Endothelial cell of umbilical vein (primary cell): Measurements from ENCODE around the gene GLOD4. TPM values are rescaled to one million over a fixed set of nuclear protein-coding genes. Genes with fewer than 3 reads are reported as not detected.

Source experiments
- BruUV-seq: library from RNA; stranded (reverse); fragments of 400-500 nt; replicated peaks from 2 replicates; lab custom pipeline; 2021; lab: Mats Ljungman, UMichigan
- CTCF ChIA-PET: fragments of 300-600, 350-600 bp; sonication (Branson Sonifier 250); formaldehyde crosslinking; loops from one replicate; lab custom pipeline; 2021; ENCODE audit warnings: antibody characterized with exemption, inconsistent platforms; lab: Charles Lee
- POLR2A ChIA-PET: fragments of 300-600, 350-600 bp; sonication (Branson Sonifier 250); formaldehyde crosslinking; loops from one replicate; lab custom pipeline; 2021; ENCODE audit warnings: antibody characterized with exemption, inconsistent platforms; lab: Charles Lee
- DNase-seq: peaks from one replicate; pipeline ENCODE4 v3.0.0-alpha.2; 2011; ENCODE audit warnings: low read depth, low spot score
- FAIRE-seq: peaks from 2 replicates; lab custom pipeline; 2011; peaks lifted over from hg19 to GRCh38; lab: Jason Lieb, UNC
- H2AFZ ChIP-seq: 2 replicates; pipeline ENCODE4 v1.6.0; 2012; ENCODE audit warnings: low read depth, low read length, control low read depth, inconsistent platforms
- H3K27ac ChIP-seq: 2 replicates; pipeline ENCODE4 v1.5.1; 2011; ENCODE audit warnings: low read depth, mild to moderate bottlenecking, control low read depth, low read length, moderate library complexity; ENCODE audit not compliant: insufficient read depth
- H3K27me3 ChIP-seq, 2 experiments: 2 replicates each; pipeline versions ENCODE4 v1.6.0 to v1.6.1; 2011; ENCODE audit warnings: low read length in 2 of 2, mixed read lengths in 1 of 2; ENCODE audit not compliant: control insufficient read depth in 2 of 2, insufficient read depth in 2 of 2
- H3K36me3 ChIP-seq, 2 experiments: 2 replicates in 1 of 2; 3 replicates in 1 of 2; pipeline ENCODE4 v1.5.1; 2011; ENCODE audit warnings: low read length in 2 of 2, mild to moderate bottlenecking in 1 of 2, moderate library complexity in 1 of 2; ENCODE audit not compliant: control insufficient read depth in 2 of 2, insufficient read depth in 2 of 2; ENCODE audit errors: extremely low read depth in 1 of 2
- H3K4me1 ChIP-seq: 3 replicates; pipeline ENCODE4 v1.5.1; 2011; ENCODE audit warnings: mild to moderate bottlenecking, low read length; ENCODE audit not compliant: control insufficient read depth, insufficient read depth; ENCODE audit errors: extremely low read depth
- H3K4me2 ChIP-seq: 2 replicates; pipeline ENCODE4 v1.6.1; 2011; ENCODE audit warnings: low read length, control low read depth, mixed read lengths; ENCODE audit not compliant: insufficient read depth
- H3K4me3 ChIP-seq, 3 experiments: fragments of 200-600 bp in 1 of 3; sonication (generic), shearing (Covaris generic) in 1 of 3; replicated peaks in 1 of 3; 2 replicates each; pipeline ENCODE4 v1.5.1; 2011 to 2016; ENCODE audit warnings: control low read depth in 3 of 3, low read length in 3 of 3, mild to moderate bottlenecking in 2 of 3, inconsistent platforms in 1 of 3, low read depth in 1 of 3, moderate library complexity in 1 of 3; ENCODE audit not compliant: insufficient read depth in 1 of 3
- H3K79me2 ChIP-seq: 2 replicates; pipeline ENCODE4 v1.6.0; 2012; ENCODE audit warnings: low read length, inconsistent platforms; ENCODE audit not compliant: control insufficient read depth, insufficient read depth
- H3K9ac ChIP-seq: replicated peaks from 2 replicates; pipeline ENCODE3; 2011; ENCODE audit warnings: low read length, control low read depth; ENCODE audit not compliant: insufficient read depth; ENCODE audit errors: extremely low read depth
- H3K9me1 ChIP-seq: replicated peaks from 3 replicates; pipeline ENCODE4 v1.6.0; 2011; ENCODE audit warnings: mild to moderate bottlenecking, low read length; ENCODE audit not compliant: control insufficient read depth, insufficient read depth; ENCODE audit errors: extremely low read depth
- H3K9me3 ChIP-seq: replicated peaks from 2 replicates; pipeline ENCODE4 v1.5.1; 2012; ENCODE audit warnings: low read length, inconsistent platforms; ENCODE audit not compliant: control insufficient read depth, insufficient read depth
- H4K20me1 ChIP-seq: replicated peaks from 2 replicates; pipeline ENCODE3; 2011; ENCODE audit warnings: mild to moderate bottlenecking, low read length; ENCODE audit not compliant: control insufficient read depth, insufficient read depth; ENCODE audit errors: extremely low read depth
- EZH2 ChIP-seq: IDR thresholded peaks from 2 replicates; pipeline ENCODE4 v1.6.1; 2012; ENCODE audit warnings: borderline replicate concordance, low read depth, mild to moderate bottlenecking, moderate library complexity, low read length, inconsistent platforms; ENCODE audit not compliant: severe bottlenecking
- GATA2 ChIP-seq: IDR thresholded peaks from 2 replicates; pipeline ENCODE4 v1.7.0; 2011; ENCODE audit warnings: low read depth, mild to moderate bottlenecking, moderate library complexity, mixed read lengths, low read length; ENCODE audit not compliant: insufficient read length, insufficient read depth
- JUN ChIP-seq: IDR thresholded peaks from 2 replicates; pipeline ENCODE4 v1.6.1; 2011; ENCODE audit warnings: borderline replicate concordance, low read depth; ENCODE audit not compliant: insufficient read length, insufficient read depth
- MAX ChIP-seq: IDR thresholded peaks from 2 replicates; pipeline ENCODE4 v1.6.1; 2011; ENCODE audit not compliant: insufficient read depth, insufficient read length
- MYC ChIP-seq: IDR thresholded peaks from one replicate; pipeline ENCODE4 v1.6.1; 2011; ENCODE audit warnings: mild to moderate bottlenecking, low read depth, low read length
- POLR2A ChIP-seq: IDR thresholded peaks from 2 replicates; pipeline ENCODE4 v1.6.1; 2012; ENCODE audit warnings: low read depth, mild to moderate bottlenecking, control low read depth, low read length
- POLR2AphosphoS5 ChIP-seq: IDR thresholded peaks from 2 replicates; pipeline ENCODE4 v1.6.1; 2012; ENCODE audit warnings: low read depth, mild to moderate bottlenecking, control low read depth, low read length, moderate library complexity; ENCODE audit not compliant: insufficient read depth
- dilution Hi-C: fragments of 300-500 bp; cut with MboI; formaldehyde crosslinking; loops from one replicate; pipeline ENCODE4 v1.15.0; 2019; ENCODE audit warnings: low sequenced_read_pairs; ENCODE audit not compliant: extremely low pct_ligation_motif_present
- intact Hi-C: fragments of 100-400 bp; cut with micrococcal nuclease; formaldehyde crosslinking; loops from one replicate; pipeline ENCODE4 v1.10.0; 2022
- polyA plus RNA-seq, 4 experiments: library from polyadenylated mRNA; depleted of rRNA in 3 of 4; stranded (reverse) in 3 of 4; unstranded in 1 of 4; fragments of >200 nt; gene quantifications; 2 replicates each; pipeline versions ENCODE4 v1.2.1 to v1.2.3, GENCODE V29; 2011 to 2012; ENCODE audit warnings: missing spikeins in 1 of 4
- total RNA-seq: library from RNA; stranded (reverse); gene quantifications from 2 replicates; pipeline ENCODE4 v1.2.3, GENCODE V29; 2021
- TF ChIP-seq, protein P1 (sequence below), 2 donors: IDR thresholded peaks; 1 replicate in 1 of 2; 2 replicates in 1 of 2; pipeline ENCODE4 v1.5.1; 2011; ENCODE audit warnings: low read length in 2 of 2, mild to moderate bottlenecking in 2 of 2, moderate library complexity in 2 of 2, control low read depth in 1 of 2, inconsistent platforms in 1 of 2, low read depth in 1 of 2; ENCODE audit not compliant: insufficient read depth in 1 of 2; ENCODE audit errors: extremely low read depth in 1 of 2

The GLOD4 gene
- total and polyA plus RNA-seq, 2 donors (not counting 3 experiments of a cell fraction or from before 2014, with no cell fraction given) = 41.3 to 84.2 TPM

DNA sequence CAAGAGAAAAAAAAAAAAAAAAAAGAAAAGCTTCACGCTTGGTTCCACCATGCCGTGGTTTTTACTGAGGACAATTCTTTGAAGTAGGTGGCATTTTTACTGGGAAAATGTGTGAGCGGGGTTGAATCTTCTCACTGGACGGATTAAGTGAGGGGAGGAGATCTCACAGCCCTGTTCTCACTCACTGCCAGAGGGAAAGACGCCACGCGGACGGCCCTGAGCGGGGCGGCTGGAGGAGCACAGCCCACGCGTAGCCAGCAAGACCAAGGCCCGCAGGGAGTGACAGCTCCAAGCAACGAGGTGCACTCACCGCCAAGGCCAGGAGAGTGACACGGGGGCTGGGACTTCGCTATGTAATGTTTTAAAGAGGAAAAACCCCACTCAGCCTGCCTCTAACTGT lies 43.1 kb upstream of the GLOD4 start:
- H3K9me3 ChIP-seq = no peaks in the 10 kb centered on the region
- no peaks in the 10 kb centered on the region for H3K9me1 ChIP-seq
- no peak overlapping the region for H3K4me3 ChIP-seq
- H3K36me3 ChIP-seq = peaks cover 0 to 12% of the 10 kb centered on the region in 2 experiments
- no peak overlapping the region for H3K9ac ChIP-seq
- H3K79me2 ChIP-seq = no peaks in the 10 kb centered on the region
- H3K27me3 ChIP-seq = no peaks in the 10 kb centered on the region
- H4K20me1 ChIP-seq = no peaks in the 10 kb centered on the region
- intact Hi-C loops (no loop called here), dilution Hi-C loops (no loop called here)
- no peak for DNase-seq
- FAIRE-seq = no peak
- no peak overlapping the region for H3K4me2 ChIP-seq
- no peak overlapping the region for H2AFZ ChIP-seq
- CTCF ChIA-PET = interaction anchor here (1.5 kb wide), 1 partner anchor 156 kb away, joined by 3 read pairs; no protein-coding TSS in a partner anchor
- no peak overlapping the region for H3K27ac ChIP-seq
- H3K4me1 ChIP-seq = no peaks in the 10 kb centered on the region
- TF ChIP-seq, protein P1, sequence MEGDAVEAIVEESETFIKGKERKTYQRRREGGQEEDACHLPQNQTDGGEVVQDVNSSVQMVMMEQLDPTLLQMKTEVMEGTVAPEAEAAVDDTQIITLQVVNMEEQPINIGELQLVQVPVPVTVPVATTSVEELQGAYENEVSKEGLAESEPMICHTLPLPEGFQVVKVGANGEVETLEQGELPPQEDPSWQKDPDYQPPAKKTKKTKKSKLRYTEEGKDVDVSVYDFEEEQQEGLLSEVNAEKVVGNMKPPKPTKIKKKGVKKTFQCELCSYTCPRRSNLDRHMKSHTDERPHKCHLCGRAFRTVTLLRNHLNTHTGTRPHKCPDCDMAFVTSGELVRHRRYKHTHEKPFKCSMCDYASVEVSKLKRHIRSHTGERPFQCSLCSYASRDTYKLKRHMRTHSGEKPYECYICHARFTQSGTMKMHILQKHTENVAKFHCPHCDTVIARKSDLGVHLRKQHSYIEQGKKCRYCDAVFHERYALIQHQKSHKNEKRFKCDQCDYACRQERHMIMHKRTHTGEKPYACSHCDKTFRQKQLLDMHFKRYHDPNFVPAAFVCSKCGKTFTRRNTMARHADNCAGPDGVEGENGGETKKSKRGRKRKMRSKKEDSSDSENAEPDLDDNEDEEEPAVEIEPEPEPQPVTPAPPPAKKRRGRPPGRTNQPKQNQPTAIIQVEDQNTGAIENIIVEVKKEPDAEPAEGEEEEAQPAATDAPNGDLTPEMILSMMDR (IDR thresholded peaks at IDR 0.05; ENCODE audit: extremely low read depth in 1 of 2, insufficient read depth in 1 of 2, low read depth in 1 of 2, low read length in 2 of 2) = no peak
- TF ChIP-seq MAX = no peak
- TF ChIP-seq POLR2A = no peak
- TF ChIP-seq GATA2 = no peak
- TF ChIP-seq POLR2AphosphoS5 = no peak
- POLR2A ChIA-PET = no interaction called here
- no TSS peak for BruUV-seq

DNA sequence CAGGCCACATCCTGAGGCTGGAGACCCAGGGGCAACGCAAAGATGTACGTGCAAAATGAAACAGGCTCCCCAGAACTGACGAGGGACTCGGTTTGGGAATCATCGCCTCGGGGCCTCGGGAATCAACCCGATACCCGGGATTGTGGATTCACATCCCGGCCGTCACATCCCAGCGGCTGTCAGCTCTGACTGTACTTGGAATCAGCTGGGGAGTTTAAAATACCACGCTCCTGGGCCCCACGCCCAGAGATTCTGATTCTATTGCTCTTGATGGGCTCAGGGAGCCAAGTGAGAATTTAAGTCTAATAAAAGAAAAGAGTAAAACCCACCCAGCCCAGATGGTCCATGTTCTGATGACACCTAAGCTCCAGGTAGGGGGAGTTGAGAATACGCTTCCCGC lies 42.3 kb upstream of the GLOD4 start:
- Histone ChIP-seq H3K4me2 (no peak overlapping the region), H4K20me1 (no peaks in the 10 kb centered on the region), H3K27ac (no peak overlapping the region), H3K4me3 (no peak overlapping the region), H3K4me1 (no peaks in the 10 kb centered on the region), H3K9ac (no peak overlapping the region), H3K9me1 (no peaks in the 10 kb centered on the region), H3K9me3 (no peaks in the 10 kb centered on the region), H2AFZ (no peak overlapping the region), H3K79me2 (no peaks in the 10 kb centered on the region), H3K36me3 (peaks cover 0 to 14% of the 10 kb centered on the region in 2 experiments), H3K27me3 (no peaks in the 10 kb centered on the region)
- POLR2A ChIA-PET = no interaction called here
- no peak for DNase-seq
- TF ChIP-seq MAX = no peak
- no peak for TF ChIP-seq POLR2A
- TF ChIP-seq EZH2 = no peak
- no peak for TF ChIP-seq JUN
- no peak for TF ChIP-seq MYC
- intact Hi-C loops (no loop called here), dilution Hi-C loops (no loop called here)
- FAIRE-seq = no peak
- CTCF ChIA-PET = interaction anchor here (0.7 to 1.5 kb wide), 2 partner anchors 94 to 157 kb away, joined by 3 read pairs; no protein-coding TSS in a partner anchor
- no TSS peak for BruUV-seq
